HFF-Myc (cell line): ENCODE data around the gene ATR.
"Not testable (repeated sequence)": the region's sequence is repeated elsewhere in the genome, so short reads cannot be mapped to it uniquely, and the experiment has no call there.

Source experiments
- DNase-seq: peaks from one replicate; pipeline ENCODE4 v3.0.0-alpha.2; 2011; ENCODE audit warnings: low read depth; ENCODE audit errors: extremely low read depth
- H3K4me3 ChIP-seq: replicated peaks from 2 replicates; pipeline ENCODE4 v1.5.1; 2011; ENCODE audit warnings: low read depth, mild to moderate bottlenecking, control low read depth, low read length
- TF ChIP-seq, protein P1 (sequence below): IDR thresholded peaks from 2 replicates; pipeline ENCODE4 v1.5.1; 2012; ENCODE audit warnings: mild to moderate bottlenecking, low read depth, low read length, control low read depth; ENCODE audit errors: missing control alignments

Gene ATR

DNA sequence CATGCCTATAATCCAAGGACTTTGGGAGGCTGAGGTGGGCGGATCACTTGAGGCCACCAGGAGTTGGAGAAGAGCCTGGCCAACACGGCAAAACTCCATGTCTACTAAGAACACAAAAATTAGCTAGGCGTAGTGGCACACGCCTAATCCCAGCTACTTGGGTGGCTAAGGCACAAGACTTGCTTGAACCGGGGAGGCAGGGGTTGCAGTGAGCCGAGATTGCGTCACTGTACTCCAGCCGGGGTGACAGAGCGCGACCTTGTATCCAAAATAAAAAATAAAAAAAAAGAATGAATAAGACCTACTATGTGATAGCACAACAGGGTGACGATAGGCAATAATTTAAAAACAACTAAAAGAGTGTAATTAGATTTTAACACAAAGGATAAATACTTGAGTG lies 134.2 kb downstream of the ATR start:
- no peak for DNase-seq
- TF ChIP-seq, protein P1, sequence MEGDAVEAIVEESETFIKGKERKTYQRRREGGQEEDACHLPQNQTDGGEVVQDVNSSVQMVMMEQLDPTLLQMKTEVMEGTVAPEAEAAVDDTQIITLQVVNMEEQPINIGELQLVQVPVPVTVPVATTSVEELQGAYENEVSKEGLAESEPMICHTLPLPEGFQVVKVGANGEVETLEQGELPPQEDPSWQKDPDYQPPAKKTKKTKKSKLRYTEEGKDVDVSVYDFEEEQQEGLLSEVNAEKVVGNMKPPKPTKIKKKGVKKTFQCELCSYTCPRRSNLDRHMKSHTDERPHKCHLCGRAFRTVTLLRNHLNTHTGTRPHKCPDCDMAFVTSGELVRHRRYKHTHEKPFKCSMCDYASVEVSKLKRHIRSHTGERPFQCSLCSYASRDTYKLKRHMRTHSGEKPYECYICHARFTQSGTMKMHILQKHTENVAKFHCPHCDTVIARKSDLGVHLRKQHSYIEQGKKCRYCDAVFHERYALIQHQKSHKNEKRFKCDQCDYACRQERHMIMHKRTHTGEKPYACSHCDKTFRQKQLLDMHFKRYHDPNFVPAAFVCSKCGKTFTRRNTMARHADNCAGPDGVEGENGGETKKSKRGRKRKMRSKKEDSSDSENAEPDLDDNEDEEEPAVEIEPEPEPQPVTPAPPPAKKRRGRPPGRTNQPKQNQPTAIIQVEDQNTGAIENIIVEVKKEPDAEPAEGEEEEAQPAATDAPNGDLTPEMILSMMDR = no peak
- H3K4me3 ChIP-seq = no peak overlapping the region

DNA sequence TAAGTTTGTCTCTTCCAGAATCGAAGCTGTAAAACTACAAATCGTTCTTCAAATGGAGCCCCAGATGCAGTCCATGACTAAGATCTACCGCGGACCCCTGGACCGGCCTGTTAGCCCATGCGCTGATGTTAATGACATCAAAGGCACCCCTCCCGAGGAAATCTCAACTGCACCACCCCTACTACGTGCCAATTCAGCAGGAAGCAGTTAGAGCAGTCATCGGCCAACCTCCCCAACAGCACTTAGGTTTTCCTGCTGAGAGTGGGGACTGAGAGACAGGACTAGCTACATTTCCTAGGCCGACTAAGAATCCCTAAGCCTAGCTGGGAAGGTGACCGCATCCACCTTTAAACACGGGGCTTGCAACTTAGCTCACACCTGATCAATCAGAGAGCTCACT lies 135.5 kb downstream of the ATR start:
- H3K4me3 ChIP-seq, DNase-seq: not testable (repeated sequence)

DNA sequence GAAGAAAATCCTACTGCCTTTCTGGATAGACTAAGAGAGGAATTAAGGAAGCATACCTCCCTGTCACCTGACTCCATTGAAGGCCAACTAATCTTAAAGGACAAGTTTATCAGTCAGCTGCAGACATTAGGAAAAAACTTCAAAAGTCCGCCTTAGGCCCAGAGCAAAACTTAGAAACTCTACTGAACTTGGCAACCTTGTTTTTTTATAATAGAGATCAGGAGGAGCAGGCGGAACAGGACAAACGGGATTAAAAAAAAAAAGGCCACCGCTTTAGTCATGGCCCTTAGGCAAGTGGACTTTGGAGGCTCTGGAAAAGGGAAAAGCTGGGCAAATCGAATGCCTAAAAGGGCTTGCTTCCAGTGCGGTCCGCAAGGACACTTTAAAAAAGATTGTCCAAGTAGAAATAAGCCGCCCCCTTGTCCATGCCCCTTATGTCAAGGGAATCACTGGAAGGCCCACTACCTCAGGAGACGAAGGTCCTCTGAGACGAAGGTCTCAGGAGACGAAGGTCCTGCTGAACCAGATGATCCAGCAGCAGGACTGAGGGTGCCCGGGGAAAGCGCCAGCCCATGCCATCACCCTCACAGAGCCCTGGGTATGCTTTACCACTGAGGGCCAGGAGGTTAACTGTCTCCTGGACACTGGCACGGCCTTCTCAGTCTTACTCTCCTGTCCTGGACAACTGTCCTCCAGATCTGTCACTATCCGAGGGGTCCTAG lies 138.9 kb downstream of the ATR start:
- DNase-seq, H3K4me3 ChIP-seq: not testable (repeated sequence)

DNA sequence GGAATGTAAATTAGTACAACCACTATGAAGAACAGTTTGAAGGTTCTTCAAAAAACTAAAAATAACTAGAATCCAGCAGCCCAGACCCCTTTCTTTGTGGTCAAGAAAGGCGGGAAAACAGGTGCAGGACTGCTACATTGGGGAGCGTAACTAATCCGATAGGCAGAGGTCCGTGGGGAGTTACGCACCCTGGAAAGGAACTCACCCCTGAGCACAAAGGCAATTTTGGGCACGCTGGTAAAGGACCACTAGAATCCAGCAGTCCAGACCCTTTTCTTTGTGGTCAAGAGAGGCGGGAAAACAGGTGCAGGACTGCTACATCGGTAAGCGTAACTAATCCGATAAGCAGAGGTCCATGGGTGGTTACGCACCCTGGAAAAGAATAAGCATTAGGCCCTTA lies 140.4 kb downstream of the ATR start:
- H3K4me3 ChIP-seq, DNase-seq: not testable (repeated sequence)

DNA sequence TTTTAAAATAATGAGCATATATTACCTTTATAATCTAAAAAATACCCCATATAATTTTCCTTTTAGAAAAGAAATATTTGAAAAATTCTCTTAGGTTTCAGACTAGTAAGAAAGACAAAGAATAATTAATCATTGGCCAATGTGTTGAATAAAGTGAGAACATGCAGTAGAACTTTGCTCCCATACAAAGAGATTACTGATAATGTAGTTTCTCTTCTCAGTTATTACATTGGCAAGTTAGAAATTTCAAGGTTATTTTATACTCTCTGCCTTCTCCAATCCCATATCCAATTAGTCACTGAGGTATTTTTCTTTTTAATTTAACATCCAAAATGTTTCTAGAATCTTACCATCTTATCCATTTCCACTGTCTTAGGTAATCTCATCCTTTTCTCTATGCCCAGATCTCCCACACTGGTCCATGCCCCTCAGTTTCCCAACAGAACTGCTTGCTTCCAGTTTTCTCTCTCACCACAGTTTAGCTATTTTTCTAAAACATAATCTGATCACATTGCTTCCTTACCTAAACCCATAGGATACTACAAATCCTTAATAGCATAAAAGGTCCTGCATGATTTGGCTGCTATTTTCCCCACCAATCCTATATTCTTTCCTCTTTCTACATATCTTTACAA lies 141.5 kb downstream of the ATR start:
- TF ChIP-seq, protein P1 = no peak
- no peak overlapping the region for H3K4me3 ChIP-seq
- no peak for DNase-seq

DNA sequence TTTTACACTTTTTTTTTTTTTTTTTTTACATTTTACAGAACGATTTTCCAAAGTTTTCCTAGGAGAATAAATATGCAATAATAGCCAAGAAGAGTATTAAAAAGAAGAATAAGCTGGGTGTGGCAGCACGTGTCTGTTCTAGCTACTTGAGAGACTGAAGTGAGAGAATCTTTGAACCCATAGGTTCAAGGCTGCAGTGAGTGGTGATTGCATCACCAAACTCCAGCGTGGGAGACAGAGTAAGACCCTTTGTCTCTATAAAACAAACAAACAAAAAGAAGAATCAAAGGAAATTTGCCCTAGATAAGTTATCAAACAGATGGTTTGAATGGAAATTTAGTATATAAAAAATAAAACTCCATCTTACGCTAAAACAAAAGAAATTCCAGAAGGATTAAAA lies 144.0 kb downstream of the ATR start:
- H3K4me3 ChIP-seq = no peak overlapping the region
- TF ChIP-seq, protein P1 = no peak
- no peak for DNase-seq

DNA sequence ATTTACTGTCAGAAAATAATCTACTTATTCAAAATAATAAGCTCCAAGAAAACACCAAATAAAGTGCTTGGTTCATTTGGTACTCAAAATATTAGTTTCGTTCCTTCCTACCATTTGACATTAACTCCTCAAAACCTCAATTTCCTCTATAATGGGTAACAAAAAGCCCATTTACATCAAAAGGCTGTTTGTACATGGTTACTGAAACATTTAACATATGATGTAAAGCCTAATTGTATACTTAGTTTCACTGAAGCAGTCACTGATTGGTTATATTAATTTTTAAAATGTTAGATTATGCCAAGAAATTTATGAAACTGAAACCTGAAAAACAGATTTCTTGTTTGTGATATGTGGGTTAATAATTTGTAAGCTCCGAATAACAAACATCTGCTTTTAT lies 145.4 kb downstream of the ATR start:
- H3K4me3 ChIP-seq = no peak overlapping the region
- DNase-seq = no peak
- TF ChIP-seq, protein P1 = no peak

DNA sequence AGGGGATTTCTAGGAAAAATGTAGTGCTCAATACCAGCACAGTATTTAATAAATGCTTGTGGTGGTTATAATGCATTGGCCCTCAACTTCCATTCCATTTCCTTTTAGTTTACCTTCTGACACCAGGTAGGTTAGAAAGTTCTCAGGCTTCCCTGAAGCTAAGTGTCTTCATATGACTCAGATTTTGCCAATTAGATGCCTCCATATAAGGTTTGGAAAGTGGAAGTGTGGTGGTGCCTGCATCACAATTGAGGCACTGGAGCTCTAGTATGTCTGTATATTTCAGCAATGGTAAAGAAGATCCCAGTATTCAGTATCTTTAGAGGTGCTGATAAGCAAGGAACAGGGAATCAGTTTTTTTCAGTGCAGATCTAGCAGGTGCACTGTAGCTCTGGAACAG lies 149.0 kb downstream of the ATR start:
- TF ChIP-seq, protein P1 = no peak
- H3K4me3 ChIP-seq = no peak overlapping the region
- DNase-seq = no peak
